ENCODE data around the gene MTCH2. TPM values are rescaled to one million over a fixed set of nuclear protein-coding genes. Genes with fewer than 3 reads are reported as not detected.

Gene MTCH2
- total and polyA plus RNA-seq, 2 donors (not counting 1 experiment from before 2014, with no cell fraction given), result 64.4 to 169 TPM

- no peaks in the 10 kb centered on the region for H4K20me1 ChIP-seq (ENCODE audit: control insufficient read depth, extremely low read depth, insufficient read depth, low read length)
- H3K79me2 ChIP-seq (ENCODE audit: control insufficient read depth, insufficient read depth, low read length), result no peaks in the 10 kb centered on the region
- no peak overlapping the region for H3K9ac ChIP-seq (ENCODE audit: insufficient read depth, low read length)
- peak in 1 of 2 donors; percentile 71 for DNase-seq (ENCODE audit: low read depth in 2 of 2)
- H3K36me3 ChIP-seq (ENCODE audit: control insufficient read depth, insufficient read depth, low read length), result no peaks in the 10 kb centered on the region
- H3K9me3 ChIP-seq (ENCODE audit: control insufficient read depth, insufficient read depth, low read depth, low read length), result no peaks in the 10 kb centered on the region
- no peak overlapping the region for H3K4me3 ChIP-seq (replicated peaks in 1 of 4; ENCODE audit: control extremely low read depth in 1 of 4, insufficient read depth in 1 of 4, low read depth in 3 of 4, low read length in 4 of 4)
- H2AFZ ChIP-seq (ENCODE audit: low read length), result no peak overlapping the region
- H3K4me1 ChIP-seq (ENCODE audit: control insufficient read depth, extremely low read depth, insufficient read depth, low read length), result no peaks in the 10 kb centered on the region
- no peaks in the 10 kb centered on the region for H3K27me3 ChIP-seq (ENCODE audit: control insufficient read depth, insufficient read depth, low read length)
- no peak for TF ChIP-seq EZH2 (IDR thresholded peaks at IDR 0.05; ENCODE audit: low read length, missing control alignments)
- TF ChIP-seq CTCF (conservative IDR thresholded peaks at IDR 0.05 in 1 of 2, IDR thresholded peaks at IDR 0.05 in 1 of 2; ENCODE audit: low read depth in 1 of 2, low read length in 2 of 2), result no peak
- H3K27ac ChIP-seq (ENCODE audit: insufficient read depth, low read length), result no peak overlapping the region
- H3K4me2 ChIP-seq (ENCODE audit: extremely low read depth, insufficient read depth, low read length), result no peak overlapping the region
These were observed 16.9 kb upstream of the MTCH2 start for GRCh38 chr11:47659276-47659675.

- TF ChIP-seq CTCF (conservative IDR thresholded peaks at IDR 0.05 in 1 of 2, IDR thresholded peaks at IDR 0.05 in 1 of 2; ENCODE audit: low read depth in 1 of 2, low read length in 2 of 2), result no peak
- TF ChIP-seq EZH2 (IDR thresholded peaks at IDR 0.05; ENCODE audit: low read length, missing control alignments), result no peak
- no peak overlapping the region for H2AFZ ChIP-seq (ENCODE audit: low read length)
- no peaks in the 10 kb centered on the region for H3K9me3 ChIP-seq (ENCODE audit: control insufficient read depth, insufficient read depth, low read depth, low read length)
- H3K27ac ChIP-seq (ENCODE audit: insufficient read depth, low read length), result no peak overlapping the region
- H3K4me3 ChIP-seq (replicated peaks in 1 of 4; ENCODE audit: control extremely low read depth in 1 of 4, insufficient read depth in 1 of 4, low read depth in 3 of 4, low read length in 4 of 4), result no peak overlapping the region
- no peak for DNase-seq (ENCODE audit: low read depth in 2 of 2)
- H3K9ac ChIP-seq (ENCODE audit: insufficient read depth, low read length), result no peak overlapping the region
- H4K20me1 ChIP-seq (ENCODE audit: control insufficient read depth, extremely low read depth, insufficient read depth, low read length), result no peaks in the 10 kb centered on the region
- H3K4me2 ChIP-seq (ENCODE audit: extremely low read depth, insufficient read depth, low read length), result no peak overlapping the region
- H3K4me1 ChIP-seq (ENCODE audit: control insufficient read depth, extremely low read depth, insufficient read depth, low read length), result no peaks in the 10 kb centered on the region
- no peaks in the 10 kb centered on the region for H3K79me2 ChIP-seq (ENCODE audit: control insufficient read depth, insufficient read depth, low read length)
- no peaks in the 10 kb centered on the region for H3K27me3 ChIP-seq (ENCODE audit: control insufficient read depth, insufficient read depth, low read length)
- no peaks in the 10 kb centered on the region for H3K36me3 ChIP-seq (ENCODE audit: control insufficient read depth, insufficient read depth, low read length)
These were observed 14.0 kb upstream of the MTCH2 start for GRCh38 chr11:47656260-47656885.

- H3K27ac ChIP-seq (ENCODE audit: insufficient read depth, low read length), result no peak overlapping the region
- H3K9ac ChIP-seq (ENCODE audit: insufficient read depth, low read length), result no peak overlapping the region
- no peaks in the 10 kb centered on the region for H3K36me3 ChIP-seq (ENCODE audit: control insufficient read depth, insufficient read depth, low read length)
- no peaks in the 10 kb centered on the region for H3K27me3 ChIP-seq (ENCODE audit: control insufficient read depth, insufficient read depth, low read length)
- no peaks in the 10 kb centered on the region for H4K20me1 ChIP-seq (ENCODE audit: control insufficient read depth, extremely low read depth, insufficient read depth, low read length)
- no peak overlapping the region for H2AFZ ChIP-seq (ENCODE audit: low read length)
- no peak for TF ChIP-seq CTCF (conservative IDR thresholded peaks at IDR 0.05 in 1 of 2, IDR thresholded peaks at IDR 0.05 in 1 of 2; ENCODE audit: low read depth in 1 of 2, low read length in 2 of 2)
- no peak for TF ChIP-seq EZH2 (IDR thresholded peaks at IDR 0.05; ENCODE audit: low read length, missing control alignments)
- H3K4me2 ChIP-seq (ENCODE audit: extremely low read depth, insufficient read depth, low read length), result no peak overlapping the region
- no peaks in the 10 kb centered on the region for H3K4me1 ChIP-seq (ENCODE audit: control insufficient read depth, extremely low read depth, insufficient read depth, low read length)
- no peaks in the 10 kb centered on the region for H3K9me3 ChIP-seq (ENCODE audit: control insufficient read depth, insufficient read depth, low read depth, low read length)
- no peaks in the 10 kb centered on the region for H3K79me2 ChIP-seq (ENCODE audit: control insufficient read depth, insufficient read depth, low read length)
- no peak overlapping the region for H3K4me3 ChIP-seq (replicated peaks in 1 of 4; ENCODE audit: control extremely low read depth in 1 of 4, insufficient read depth in 1 of 4, low read depth in 3 of 4, low read length in 4 of 4)
- no peak for DNase-seq (ENCODE audit: low read depth in 2 of 2)
These were observed 9.6 kb upstream of the MTCH2 start for GRCh38 chr11:47651818-47652469.
